ENCODE data around the gene RHPN2. TPM values are rescaled to one million over a fixed set of nuclear protein-coding genes. Genes with fewer than 3 reads are reported as not detected.

RHPN2 gene
- total and polyA plus RNA-seq, 2 of the 13 experiments (the other 11 are each of a cell fraction or from before 2014, with no cell fraction given), result 20.3 to 48.0 TPM

- Histone ChIP-seq H3K79me2 (ENCODE audit: insufficient read depth, low read length) (no peaks in the 10 kb centered on the region), H3K27ac (ENCODE audit: extremely low read length, insufficient read depth, low read length) (no peak overlapping the region), H3K9me3 (ENCODE audit: low read length) (no peaks in the 10 kb centered on the region), H2AFZ (ENCODE audit: low read length) (no peak overlapping the region), H4K20me1 (ENCODE audit: insufficient read depth, low read length) (no peaks in the 10 kb centered on the region), H3K27me3 (ENCODE audit: control insufficient read depth in 1 of 2, insufficient read depth in 2 of 2, low read length in 2 of 2) (no peaks in the 10 kb centered on the region), H3K4me3 (replicated peaks in 1 of 3; ENCODE audit: insufficient read depth in 1 of 3, low read depth in 2 of 3, low read length in 3 of 3) (no peak overlapping the region), H3K4me2 (ENCODE audit: low read depth, low read length) (no peak overlapping the region), H3K4me1 (ENCODE audit: insufficient read depth, low read length) (no peaks in the 10 kb centered on the region), H3K9ac (ENCODE audit: insufficient read depth, low read depth, low read length) (no peak overlapping the region), H3K36me3 (replicated peaks in 1 of 2; ENCODE audit: control insufficient read depth in 1 of 2, insufficient read depth in 2 of 2, low read length in 2 of 2) (peaks cover 23 to 65% of the 10 kb centered on the region in 2 experiments)
- TF ChIP-seq MTF2 (CRISPR knock-in tag; IDR thresholded peaks at IDR 0.05; ENCODE audit: borderline replicate concordance), result no peak
- TF ChIP-seq CHD4 (IDR thresholded peaks at IDR 0.05; ENCODE audit: borderline replicate concordance, low read length), result no peak
- no peak for TF ChIP-seq ZNF225 (CRISPR knock-in tag; IDR thresholded peaks at IDR 0.05)
- no peak for TF ChIP-seq XRCC5 (optimal IDR thresholded peaks at IDR 0.05; ENCODE audit: low read length)
- TF ChIP-seq ZMYM4 (CRISPR knock-in tag; IDR thresholded peaks at IDR 0.05), result no peak
- no peak for TF ChIP-seq ZNF414 (CRISPR knock-in tag; IDR thresholded peaks at IDR 0.05)
- no peak for TF ChIP-seq ZNF552 (CRISPR knock-in tag; IDR thresholded peaks at IDR 0.05; ENCODE audit: borderline replicate concordance)
- no peak for TF ChIP-seq MYC (CRISPR knock-in tag; IDR thresholded peaks at IDR 0.05; ENCODE audit: borderline replicate concordance)
- no peak for TF ChIP-seq STAG1 (CRISPR knock-in tag; IDR thresholded peaks at IDR 0.05)
- TF ChIP-seq RFX3 (CRISPR knock-in tag; IDR thresholded peaks at IDR 0.05), result no peak
- TF ChIP-seq E2F2 (CRISPR knock-in tag; IDR thresholded peaks at IDR 0.05; ENCODE audit: borderline replicate concordance), result no peak
- no peak for TF ChIP-seq NAIF1 (CRISPR knock-in tag; IDR thresholded peaks at IDR 0.05; ENCODE audit: borderline replicate concordance)
- TF ChIP-seq NFYC (CRISPR knock-in tag; IDR thresholded peaks at IDR 0.05), result no peak
- TF ChIP-seq TFE3 (CRISPR knock-in tag; IDR thresholded peaks at IDR 0.05), result no peak
- no peak for TF ChIP-seq ZC3H13 (CRISPR knock-in tag; IDR thresholded peaks at IDR 0.05)
- TF ChIP-seq NFIC (IDR thresholded peaks at IDR 0.05; ENCODE audit: low read length), result no peak
- no peak for TF ChIP-seq KLF16 (CRISPR knock-in tag; IDR thresholded peaks at IDR 0.05)
- TF ChIP-seq ARID5B (CRISPR knock-in tag; IDR thresholded peaks at IDR 0.05), result no peak
- in situ Hi-C loops (cut with HindIII; ENCODE audit: extremely low pct_ligation_motif_present, low pct_unique_long_range_greater_than_20kb), result no loop called here
- no TSS peak for BruUV-seq (replicated peaks)
- FAIRE-seq (no peak), ATAC-seq (no peak), DNase-seq (ENCODE audit: low spot score) (no peak)
- ChIA-PET CTCF (ENCODE audit: low intra/inter-chr PET ratio, low total read pairs) (no interaction called here), POLR2A (no interaction called here)
- WGBS (ENCODE audit: low lambda C conversion rate), result 91% methylated on average over 11 of the region's 11 CpGs
- intact Hi-C loops (cut with micrococcal nuclease; ENCODE audit: unreplicated experiment), result no loop called here
Observed at GRCh38 chr19:33111587-33111986, 46.9 kb upstream of the RHPN2 start.

Data from HepG2 (cell line).